ENCODE measurements around the gene WDR93.

The WDR93 gene

DNA sequence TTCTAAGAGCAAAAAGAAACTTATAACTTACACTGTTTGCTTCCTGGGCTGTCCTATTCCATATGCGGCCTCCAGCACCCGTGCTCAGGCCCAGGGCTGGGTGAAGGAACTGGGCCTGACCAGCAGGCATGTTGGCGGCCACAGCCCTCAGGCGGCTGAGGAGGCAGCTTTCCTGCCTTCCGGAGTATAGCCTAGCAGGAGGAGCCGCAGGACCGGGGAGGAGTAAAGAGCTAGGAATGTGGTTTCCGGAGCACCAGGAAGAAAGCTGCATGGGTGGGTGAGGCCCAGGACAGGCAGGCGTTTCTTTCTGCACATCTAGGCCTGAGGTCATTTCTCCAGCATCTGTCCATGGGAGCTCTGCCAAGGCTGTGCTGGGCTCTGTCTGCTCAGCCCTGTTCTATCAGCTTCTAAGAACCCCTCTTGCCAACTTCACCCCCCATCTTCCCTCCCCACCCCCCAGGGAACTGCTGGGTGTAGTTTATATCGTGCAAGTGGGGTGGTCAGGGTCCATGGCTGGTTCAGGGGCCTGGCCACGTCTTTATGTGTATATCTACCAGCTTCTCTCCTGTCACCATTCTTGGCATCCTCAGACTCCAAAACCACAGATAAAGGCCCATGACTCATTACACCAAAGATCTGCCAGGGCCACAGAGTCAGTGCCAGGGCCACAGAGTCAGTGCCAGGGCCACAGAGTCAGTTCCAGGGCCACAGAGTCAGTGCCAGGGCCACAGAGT is 27.6 kb upstream of the WDR93 start:
- TF ChIP-seq, protein P1, sequence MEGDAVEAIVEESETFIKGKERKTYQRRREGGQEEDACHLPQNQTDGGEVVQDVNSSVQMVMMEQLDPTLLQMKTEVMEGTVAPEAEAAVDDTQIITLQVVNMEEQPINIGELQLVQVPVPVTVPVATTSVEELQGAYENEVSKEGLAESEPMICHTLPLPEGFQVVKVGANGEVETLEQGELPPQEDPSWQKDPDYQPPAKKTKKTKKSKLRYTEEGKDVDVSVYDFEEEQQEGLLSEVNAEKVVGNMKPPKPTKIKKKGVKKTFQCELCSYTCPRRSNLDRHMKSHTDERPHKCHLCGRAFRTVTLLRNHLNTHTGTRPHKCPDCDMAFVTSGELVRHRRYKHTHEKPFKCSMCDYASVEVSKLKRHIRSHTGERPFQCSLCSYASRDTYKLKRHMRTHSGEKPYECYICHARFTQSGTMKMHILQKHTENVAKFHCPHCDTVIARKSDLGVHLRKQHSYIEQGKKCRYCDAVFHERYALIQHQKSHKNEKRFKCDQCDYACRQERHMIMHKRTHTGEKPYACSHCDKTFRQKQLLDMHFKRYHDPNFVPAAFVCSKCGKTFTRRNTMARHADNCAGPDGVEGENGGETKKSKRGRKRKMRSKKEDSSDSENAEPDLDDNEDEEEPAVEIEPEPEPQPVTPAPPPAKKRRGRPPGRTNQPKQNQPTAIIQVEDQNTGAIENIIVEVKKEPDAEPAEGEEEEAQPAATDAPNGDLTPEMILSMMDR (conservative IDR thresholded peaks at IDR 0.05; ENCODE audit: low read depth, low read length) = no peak
- H3K4me3 ChIP-seq (ENCODE audit: low read depth, low read length) = peak overlapping the region; percentile 33

DNA sequence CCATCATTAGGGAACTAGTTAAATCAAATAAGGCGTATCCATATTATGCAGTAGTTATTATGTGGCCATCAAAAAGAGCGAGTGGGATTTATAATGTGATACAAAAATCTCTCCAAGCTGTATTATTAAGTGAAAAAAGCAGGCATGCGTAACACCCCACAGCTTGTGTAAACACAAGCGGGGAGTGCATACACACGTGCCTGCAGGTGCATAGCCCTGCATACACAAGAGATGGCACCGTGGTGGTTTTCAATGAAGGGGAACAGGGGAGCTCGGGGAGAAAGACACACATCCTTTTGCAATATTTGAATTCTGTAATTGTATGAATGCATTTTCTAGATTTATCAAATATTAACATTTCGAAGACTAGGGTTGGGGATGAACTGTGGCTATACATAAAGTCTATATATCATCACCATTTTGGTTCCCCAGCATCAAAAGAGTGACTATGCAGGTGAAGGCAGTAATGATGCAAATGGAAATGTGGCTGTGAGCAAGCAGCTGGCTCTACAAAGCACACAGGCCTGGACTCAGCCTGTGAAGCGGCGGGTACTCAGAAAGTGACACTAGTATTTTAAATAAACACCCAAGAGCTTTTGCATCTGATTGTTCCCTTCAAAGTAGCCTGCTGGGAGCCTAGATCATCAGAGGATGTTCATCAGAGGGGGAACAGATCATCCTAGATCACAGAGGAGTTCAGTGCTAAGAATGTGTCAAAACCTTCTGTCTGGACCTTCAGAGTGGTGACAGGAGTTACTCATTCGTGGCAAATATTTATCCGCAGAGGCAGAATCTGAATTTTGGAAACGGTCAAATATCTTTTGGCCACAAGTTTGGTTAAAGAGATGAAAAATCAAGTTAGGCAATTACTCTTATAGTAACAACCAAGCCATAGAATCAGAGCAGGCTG is 25.9 kb upstream of the WDR93 start:
- DNase-seq (ENCODE audit: low read depth) = no peak
- H3K4me3 ChIP-seq (ENCODE audit: low read depth, low read length) = no peak overlapping the region
- TF ChIP-seq, protein P1 (conservative IDR thresholded peaks at IDR 0.05; ENCODE audit: low read depth, low read length) = no peak

More for the DNA sequence above, 27.6 kb upstream of the WDR93 start:
- peak; percentile 94 for DNase-seq (ENCODE audit: low read depth)

DNA sequence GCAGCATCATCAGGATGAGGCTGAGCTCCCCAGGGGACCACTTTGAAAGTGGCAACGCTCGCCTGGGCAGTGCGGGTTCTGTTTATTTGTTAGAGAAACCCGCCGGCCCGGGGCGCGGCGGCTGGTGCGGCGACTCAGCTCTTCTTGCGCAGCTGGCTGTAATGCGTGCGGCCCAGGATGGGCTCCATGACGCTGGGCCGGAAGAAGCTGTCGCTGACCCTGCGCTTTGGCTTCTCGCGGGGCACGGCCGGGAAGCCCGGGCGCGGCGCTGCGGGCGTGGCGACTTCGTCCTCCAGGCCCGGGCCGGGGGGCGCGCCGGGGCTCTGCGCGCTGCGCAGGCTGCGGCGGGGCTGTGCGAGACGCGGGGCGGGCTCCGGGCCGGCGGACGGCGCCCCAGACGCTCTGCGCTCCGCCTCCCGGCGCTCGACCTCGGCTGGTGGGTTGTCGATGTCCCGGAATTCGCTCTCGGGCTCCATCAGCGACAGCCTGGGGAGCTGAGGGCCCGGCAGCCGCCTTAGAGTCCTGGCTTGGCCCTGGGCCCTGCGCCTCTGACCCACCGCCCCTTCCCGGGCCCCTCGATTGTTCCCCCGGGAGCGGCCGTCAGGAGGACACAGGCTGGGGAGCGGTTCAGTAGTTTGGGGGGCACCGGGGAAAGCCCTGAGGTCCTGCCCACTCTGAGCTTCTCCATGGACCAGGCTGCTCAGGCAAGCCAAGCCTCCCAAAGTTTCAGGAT is 25.0 kb upstream of the WDR93 start:
- DNase-seq (ENCODE audit: low read depth) = peak; percentile 52
- peak overlapping the region; percentile 59 for H3K4me3 ChIP-seq (ENCODE audit: low read depth, low read length)
- TF ChIP-seq, protein P1 (conservative IDR thresholded peaks at IDR 0.05; ENCODE audit: low read depth, low read length) = no peak

DNA sequence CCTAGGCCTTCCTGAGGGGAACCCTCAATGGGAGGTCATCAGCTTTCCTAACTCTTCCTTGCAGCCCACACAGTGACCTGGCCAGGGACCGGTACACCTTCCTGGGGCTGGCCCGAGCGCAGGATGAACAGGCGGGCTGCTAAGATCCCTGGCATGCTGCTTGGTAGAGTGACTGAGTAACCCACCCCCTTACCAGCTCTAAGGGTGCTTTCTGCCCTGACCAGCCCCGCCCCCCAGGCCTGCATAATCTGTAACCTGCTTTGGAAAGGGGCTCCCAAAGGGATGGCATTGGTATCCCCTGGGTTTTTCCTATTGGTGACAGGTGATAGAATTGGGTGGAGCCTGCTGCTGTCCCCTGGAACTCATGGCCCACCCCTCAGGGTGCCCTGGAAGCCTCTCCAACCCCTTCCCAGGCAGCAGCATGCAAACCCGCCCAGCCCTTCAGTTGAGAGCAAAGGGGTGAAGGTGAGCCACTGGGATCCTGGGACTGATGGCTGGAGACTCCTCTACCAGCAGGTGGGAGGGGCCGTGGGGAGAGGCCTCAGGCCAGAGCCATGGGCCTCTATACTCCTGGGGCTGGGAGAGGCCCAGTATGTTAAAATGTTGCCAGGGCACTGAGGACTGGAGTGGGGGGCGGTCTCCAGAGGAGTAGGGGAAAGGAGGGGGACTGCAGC is 24.3 kb upstream of the WDR93 start:
- H3K4me3 ChIP-seq (ENCODE audit: low read depth, low read length) = peak overlapping the region; percentile 59
- TF ChIP-seq, protein P1 (conservative IDR thresholded peaks at IDR 0.05; ENCODE audit: low read depth, low read length) = no peak
- DNase-seq (ENCODE audit: low read depth) = no peak

DNA sequence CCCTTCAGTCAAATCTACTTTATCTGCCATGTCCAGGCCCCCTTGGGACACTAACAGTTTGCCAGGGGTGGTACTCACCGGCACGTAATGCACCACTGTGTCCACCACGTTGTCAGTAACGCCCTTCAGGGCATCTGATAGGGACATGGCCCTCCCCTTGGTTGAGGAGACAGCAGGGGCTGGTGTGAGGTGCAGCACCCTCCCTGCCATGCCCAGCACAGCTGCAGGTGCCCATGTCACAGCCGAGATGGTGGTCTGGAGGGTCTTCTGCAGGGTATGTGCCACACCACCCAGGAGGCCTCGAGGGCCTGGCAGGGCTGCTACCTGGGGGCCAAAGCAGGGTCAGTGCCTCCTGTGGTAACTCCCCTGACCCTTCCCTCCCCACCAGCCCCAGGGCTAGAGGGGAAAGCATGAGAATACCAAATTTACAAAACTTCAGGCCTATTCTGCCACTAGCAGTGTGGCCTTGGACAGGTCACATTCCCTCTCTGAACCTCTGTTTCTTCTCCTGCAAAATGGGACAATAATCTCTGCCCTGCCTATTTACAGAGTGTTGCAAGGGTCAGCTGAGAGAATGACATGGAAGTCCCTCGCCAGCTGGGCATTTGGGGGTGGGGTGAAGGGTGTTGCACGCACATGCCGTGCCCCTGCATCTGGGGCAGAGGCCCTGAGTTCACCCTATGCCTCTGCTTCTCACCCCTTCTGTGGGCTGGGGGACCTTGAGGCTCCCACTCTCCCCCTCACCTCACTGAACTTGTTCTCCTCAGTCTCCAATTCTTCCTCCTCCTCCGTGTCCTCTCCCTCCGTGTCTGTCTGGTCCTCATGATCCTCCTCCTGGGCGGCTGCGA is 23.5 kb upstream of the WDR93 start:
- no peak overlapping the region for H3K4me3 ChIP-seq (ENCODE audit: low read depth, low read length)
- DNase-seq (ENCODE audit: low read depth) = no peak
- TF ChIP-seq, protein P1 (conservative IDR thresholded peaks at IDR 0.05; ENCODE audit: low read depth, low read length) = no peak

DNA sequence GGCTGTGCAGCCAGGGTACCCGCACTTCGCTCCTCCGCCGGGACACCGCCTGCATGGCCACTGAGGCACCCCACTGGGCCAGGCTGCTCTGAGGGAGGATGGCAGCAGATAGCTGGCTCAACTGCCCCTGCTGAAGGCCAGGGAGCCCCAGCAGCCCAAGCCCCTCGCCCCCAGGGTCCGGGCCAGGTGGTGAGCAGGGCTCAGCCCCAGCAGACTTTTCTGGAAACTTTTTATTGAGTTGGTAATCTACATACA is 23.0 kb upstream of the WDR93 start:
- no peak overlapping the region for H3K4me3 ChIP-seq (ENCODE audit: low read depth, low read length)
- TF ChIP-seq, protein P1 (conservative IDR thresholded peaks at IDR 0.05; ENCODE audit: low read depth, low read length) = no peak
- DNase-seq (ENCODE audit: low read depth) = no peak

All from choroid plexus epithelial cell (primary cell).